Astrocyte of the spinal cord (primary cell): Measurements from ENCODE around the gene TRIM42.

Experiments
- DNase-seq: peaks from one replicate; pipeline ENCODE4 v3.0.0; 2011; ENCODE audit warnings: low read depth, low spot score
- H3K4me3 ChIP-seq: 2 replicates; pipeline ENCODE4 v1.5.1; 2011; ENCODE audit warnings: low read depth, mild to moderate bottlenecking, low read length, moderate library complexity
- CTCF ChIP-seq: IDR thresholded peaks from 2 replicates; pipeline ENCODE4 v1.5.1; 2012; ENCODE audit warnings: low read depth, mild to moderate bottlenecking, low read length, inconsistent platforms
- in situ Hi-C: cut with HindIII; loops from 2 replicates; pipeline ENCODE4 v1.10.0; 2017; ENCODE audit warnings: low sequenced_read_pairs

The TRIM42 gene

GRCh38 chr3:140636406-140637138 lies 41.3 kb upstream of the TRIM42 start:
- no peak for DNase-seq
- in situ Hi-C loops, result no loop called here
- no peak for TF ChIP-seq CTCF
- no peak overlapping the region for H3K4me3 ChIP-seq

DNA sequence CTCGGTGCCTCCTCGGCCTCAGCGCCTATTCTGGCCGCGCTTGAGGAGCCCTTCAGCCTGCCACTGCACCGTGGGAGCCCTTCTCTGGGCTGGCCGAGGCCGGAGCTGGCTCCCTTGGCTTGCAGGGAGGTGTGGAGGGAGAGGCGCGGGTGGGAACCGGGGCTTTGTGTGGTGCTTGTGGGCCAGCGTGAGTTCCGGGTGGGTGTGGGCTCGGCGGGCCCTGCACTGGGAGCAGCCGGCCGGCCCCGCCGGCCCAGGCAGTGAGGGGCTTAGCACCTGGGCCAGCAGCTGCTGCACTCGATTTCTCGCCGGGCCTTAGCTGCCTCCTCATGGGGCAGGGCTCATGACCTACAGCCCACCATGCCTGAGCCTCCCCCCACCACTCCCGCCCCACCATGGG lies 26.6 kb upstream of the TRIM42 start:
- DNase-seq, result no peak
- no peak for TF ChIP-seq CTCF
- in situ Hi-C loops, result no loop called here
- H3K4me3 ChIP-seq, result no peak overlapping the region

DNA sequence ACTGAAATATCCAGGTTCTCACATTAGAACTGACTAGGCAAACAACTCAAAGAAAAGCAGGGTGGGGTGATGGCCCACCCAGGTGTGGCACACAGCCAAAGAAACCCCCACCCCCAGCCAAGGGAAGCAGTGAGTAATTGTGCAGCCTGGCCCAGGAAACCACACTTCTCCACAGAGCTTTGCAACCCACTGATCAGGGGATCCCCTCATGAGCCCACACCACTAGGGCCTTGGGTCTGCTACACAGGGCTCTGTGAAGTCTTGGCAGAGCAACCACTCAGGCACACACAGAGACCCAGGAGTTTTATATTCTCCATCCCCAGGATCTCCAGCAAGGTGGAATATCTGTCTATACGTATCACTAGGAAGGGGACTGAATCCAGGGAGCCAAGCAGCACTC lies 22.2 kb upstream of the TRIM42 start:
- in situ Hi-C loops, result no loop called here
- TF ChIP-seq CTCF, result no peak
- H3K4me3 ChIP-seq, result no peak overlapping the region
- DNase-seq, result no peak

- TF ChIP-seq CTCF, result no peak
- DNase-seq, result no peak
- H3K4me3 ChIP-seq, result no peak overlapping the region
- in situ Hi-C loops, result no loop called here
Measured at GRCh38 chr3:140664111-140664510, 13.8 kb upstream of the TRIM42 start.

GRCh38 chr3:140682586-140682985 lies 4.7 kb downstream of the TRIM42 start:
- DNase-seq, result no peak
- TF ChIP-seq CTCF, result no peak
- no peak overlapping the region for H3K4me3 ChIP-seq
- in situ Hi-C loops, result no loop called here

- no peak for DNase-seq
- no peak overlapping the region for H3K4me3 ChIP-seq
- in situ Hi-C loops, result no loop called here
- TF ChIP-seq CTCF, result no peak
Measured at GRCh38 chr3:140686128-140686527, 8.3 kb downstream of the TRIM42 start.
